Measurements from ENCODE around the gene IRAK2.
A peak's percentile ranks its signal among the peaks of the same experiment; 100 is the strongest.

DNA sequence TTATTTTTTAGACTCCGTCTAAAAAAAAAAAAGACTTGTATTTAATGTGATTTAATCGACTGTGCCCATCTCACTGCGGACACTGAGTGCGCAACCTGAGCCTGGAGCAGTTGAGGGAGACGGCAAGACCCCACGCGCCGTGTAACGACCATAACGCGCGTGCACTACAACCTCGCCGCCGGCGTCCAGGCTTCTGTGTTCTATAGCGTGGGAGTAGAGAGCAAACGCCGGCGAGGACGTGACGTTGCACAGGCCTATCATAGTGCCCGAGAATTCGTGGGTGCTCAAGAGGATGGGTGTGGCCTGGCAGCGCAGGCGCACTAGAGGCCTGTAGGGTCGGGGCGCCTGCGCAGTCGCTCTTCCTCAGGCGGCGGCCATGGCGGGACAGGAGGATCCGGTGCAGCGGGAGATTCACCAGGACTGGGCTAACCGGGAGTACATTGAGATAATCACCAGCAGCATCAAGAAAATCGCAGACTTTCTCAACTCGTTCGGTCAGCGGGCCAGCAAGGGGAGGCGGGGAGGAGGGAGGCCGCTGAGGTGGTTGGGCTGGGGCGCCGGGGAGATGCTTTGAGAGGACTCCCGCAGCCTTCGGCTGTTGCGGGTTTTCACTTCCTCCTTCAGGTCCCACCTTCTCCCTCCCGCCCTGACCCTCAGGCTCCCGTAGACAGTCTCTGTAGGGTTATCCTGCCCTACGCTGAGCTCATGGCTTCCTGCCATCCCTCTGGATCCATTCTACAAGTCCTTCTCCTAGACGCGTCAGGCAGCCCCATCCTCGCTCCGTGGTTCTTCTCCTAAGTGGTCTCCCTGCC is 49.2 kb upstream of the IRAK2 start, which contains the start of gene BRK1:
- peak; percentile 73 for TF ChIP-seq POLR2A (IDR thresholded peaks at IDR 0.05)
- TF ChIP-seq, protein P1, sequence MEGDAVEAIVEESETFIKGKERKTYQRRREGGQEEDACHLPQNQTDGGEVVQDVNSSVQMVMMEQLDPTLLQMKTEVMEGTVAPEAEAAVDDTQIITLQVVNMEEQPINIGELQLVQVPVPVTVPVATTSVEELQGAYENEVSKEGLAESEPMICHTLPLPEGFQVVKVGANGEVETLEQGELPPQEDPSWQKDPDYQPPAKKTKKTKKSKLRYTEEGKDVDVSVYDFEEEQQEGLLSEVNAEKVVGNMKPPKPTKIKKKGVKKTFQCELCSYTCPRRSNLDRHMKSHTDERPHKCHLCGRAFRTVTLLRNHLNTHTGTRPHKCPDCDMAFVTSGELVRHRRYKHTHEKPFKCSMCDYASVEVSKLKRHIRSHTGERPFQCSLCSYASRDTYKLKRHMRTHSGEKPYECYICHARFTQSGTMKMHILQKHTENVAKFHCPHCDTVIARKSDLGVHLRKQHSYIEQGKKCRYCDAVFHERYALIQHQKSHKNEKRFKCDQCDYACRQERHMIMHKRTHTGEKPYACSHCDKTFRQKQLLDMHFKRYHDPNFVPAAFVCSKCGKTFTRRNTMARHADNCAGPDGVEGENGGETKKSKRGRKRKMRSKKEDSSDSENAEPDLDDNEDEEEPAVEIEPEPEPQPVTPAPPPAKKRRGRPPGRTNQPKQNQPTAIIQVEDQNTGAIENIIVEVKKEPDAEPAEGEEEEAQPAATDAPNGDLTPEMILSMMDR (IDR thresholded peaks at IDR 0.05): no peak

Measured in ovary (tissue), 3 donors.